Peyer's patch (tissue), 4 donors: ENCODE results near the gene C1orf226.

Experiments
- CTCF ChIP-seq, 6 experiments: fragments of 450-650 bp in 4 of 6; fragments of 200-600 bp in 2 of 6; sonication (generic) in 1 of 6; IDR thresholded peaks; one replicate each; pipeline ENCODE4 v1.5.1; 2017 to 2019; ENCODE audit warnings: antibody characterized with exemption in 6 of 6, mild to moderate bottlenecking in 3 of 6, moderate library complexity in 1 of 6
- POLR2A ChIP-seq, 2 donors: fragments of 450-650 bp; IDR thresholded peaks; one replicate each; pipeline ENCODE4 v1.5.1; 2017; ENCODE audit warnings: antibody characterized with exemption in 2 of 2, mild to moderate bottlenecking in 2 of 2, moderate library complexity in 2 of 2

- TF ChIP-seq CTCF (IDR thresholded peaks at IDR 0.05) (no peak), POLR2A (IDR thresholded peaks at IDR 0.05) (no peak)
Measured at GRCh38 chr1:162385702-162386101, 4.2 kb downstream of the C1orf226 start.
